ENCODE measurements around the gene IGHMBP2.
A peak's percentile ranks its signal among the peaks of the same experiment; 100 is the strongest.

Gene IGHMBP2

DNA sequence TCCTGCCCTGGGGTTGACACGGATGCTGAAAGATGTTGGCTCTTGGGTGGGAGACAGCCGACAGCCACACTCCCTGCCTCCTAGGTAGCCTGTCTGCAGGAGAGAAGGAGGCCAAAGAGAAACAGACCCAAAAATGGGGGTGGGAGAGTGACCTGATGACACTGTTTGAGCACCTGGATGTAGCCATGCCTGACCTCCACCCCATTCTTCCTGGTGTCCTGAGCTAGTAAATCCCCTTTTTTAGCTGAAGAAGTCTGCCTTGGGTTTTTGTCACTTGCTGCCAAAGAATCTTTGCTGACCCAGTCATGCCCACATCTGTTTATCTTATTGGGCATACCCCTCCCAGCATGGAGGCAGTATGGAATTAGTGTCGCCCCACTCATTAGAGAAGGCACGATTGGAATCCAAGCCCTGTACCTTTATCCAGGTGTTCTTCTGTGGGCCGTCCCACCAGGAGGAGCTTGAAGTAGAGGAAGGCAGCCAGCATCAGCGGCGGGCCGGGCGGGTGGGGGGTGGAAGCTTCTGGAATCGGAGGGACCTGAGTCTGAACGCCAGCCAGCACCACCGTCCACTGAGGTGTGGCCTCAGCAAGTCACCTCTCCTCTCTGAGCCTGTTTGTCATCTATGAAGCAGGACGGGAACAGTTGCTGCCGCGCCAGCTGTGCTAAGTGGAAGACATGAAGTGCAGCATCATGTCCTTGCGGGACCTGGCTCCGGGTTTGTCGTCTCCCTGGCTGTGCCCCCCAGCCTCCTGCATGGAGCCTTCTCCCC is 37.8 kb downstream of the IGHMBP2 start:
- no peak for DNase-seq

DNA sequence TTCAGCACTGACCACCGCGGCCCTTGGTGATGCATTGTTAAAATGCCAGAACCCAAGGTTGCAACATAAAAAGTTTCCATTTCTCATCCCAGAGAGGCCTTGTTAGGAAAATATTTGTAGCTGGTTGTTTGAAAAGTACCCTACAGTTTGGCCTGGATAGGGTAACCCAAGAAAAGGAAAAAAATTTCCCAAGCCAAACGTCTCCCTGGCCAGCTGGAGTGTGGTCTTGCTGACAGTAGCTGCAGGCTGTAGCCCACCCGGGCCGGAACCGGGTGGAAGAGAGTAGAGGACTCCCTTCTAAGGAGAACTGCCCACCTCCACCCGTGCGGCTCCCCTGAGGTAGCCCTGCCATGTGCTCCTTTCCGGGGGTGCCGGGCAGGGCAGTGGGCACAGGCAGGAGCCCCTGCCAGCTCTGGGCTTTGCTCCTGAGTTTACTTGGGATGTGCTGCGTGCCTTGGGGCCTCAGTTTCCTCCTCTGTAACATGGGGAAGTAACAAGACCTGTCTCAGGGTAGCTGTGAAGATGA is 38.5 kb downstream of the IGHMBP2 start:
- DNase-seq = no peak

DNA sequence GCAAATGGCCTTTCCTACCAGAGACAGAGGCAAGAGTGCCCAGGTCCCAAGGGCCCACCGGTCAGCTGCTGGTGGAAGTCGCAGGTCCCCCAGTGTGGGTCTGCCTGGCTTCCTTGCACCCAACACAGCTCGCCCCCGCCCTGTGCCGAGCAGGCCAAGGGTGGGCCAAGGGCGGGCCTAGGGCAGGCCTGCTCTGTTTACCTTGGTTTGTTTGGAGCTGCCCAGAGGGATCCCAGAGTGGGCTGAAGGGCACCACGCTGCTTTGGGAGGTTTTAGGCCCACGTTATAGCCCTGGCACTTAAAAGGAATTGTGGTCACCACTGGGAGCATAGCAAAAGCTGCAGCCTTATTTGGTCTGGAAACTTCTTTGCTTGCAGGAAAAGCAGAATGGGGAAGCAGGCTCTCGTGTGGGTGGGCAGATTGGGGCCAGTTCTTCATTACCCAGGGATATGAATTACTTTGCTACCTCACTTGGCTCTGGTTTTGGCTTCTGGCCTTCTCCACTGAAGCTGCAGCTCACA is 39.1 kb downstream of the IGHMBP2 start:
- no peak for DNase-seq

DNA sequence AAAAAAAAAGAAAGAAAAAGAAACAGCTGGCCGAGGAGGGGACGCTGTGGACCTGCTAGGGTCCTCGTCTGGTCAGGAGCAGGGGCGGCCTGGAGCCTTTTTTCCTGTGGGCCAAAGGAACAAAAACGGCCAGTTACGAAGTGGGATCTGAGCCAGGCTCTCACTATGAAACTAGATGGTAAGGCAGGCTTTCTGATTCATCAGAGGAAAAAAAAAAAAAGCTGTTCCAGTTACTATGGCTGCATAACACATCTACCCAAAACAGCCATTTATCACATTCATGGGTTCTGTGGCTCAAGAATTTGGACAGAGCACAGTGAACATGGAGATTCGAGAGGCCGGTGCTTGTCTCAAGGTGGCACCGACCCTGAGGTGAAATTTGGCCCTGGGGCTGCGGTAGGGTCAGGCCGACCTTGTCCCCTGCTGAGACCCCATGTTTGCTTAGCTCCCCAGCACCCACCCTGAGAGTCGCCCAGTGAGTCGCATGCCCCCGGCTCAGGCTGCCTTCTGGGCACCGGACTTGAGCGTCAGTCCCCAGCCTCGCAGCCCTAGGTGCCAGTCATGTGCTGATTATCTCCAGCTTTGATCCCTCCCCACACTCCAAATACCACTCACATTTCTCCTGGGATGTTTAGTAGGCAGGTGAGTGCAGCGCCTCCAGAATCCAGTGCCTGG is 42.9 kb downstream of the IGHMBP2 start:
- DNase-seq = no peak

DNA sequence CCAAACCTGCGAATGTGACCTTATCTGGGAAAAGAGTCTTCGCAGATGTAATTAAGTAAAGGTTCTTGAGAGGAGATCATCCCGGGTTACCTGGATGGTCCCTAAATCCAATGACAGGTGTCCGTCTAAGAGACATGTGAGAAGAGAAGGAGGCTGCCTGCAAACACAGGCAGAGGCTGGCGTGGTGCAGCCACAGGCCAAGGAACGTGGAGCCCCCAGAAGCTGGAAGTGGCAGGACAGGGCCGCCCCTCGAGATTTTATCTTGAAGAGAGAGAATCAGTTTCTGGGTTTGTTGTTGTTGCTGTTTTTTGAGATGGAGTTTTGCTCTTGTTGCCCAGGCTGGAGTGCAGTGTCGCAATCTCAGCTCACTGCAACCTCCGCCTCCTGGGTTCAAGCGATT is 43.5 kb downstream of the IGHMBP2 start:
- no peak for DNase-seq

DNA sequence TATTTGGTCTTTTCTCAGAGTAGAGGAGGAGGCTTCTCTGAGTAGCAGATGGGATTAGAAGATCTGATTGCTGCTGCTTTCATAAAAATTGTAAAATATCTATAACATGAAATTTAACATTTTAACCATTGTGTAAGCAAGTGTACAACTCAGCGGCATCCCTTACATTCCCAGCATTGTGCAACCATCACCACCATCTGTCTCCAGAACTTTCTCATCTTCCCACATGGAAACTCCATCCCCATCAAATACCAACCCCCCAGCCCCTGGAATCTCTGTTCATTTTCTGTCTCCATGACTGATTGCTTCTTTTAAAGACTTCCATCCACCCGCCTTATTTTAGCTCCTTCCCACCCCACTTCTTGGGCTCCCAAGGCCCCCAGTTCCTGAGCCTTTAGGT is 44.8 kb downstream of the IGHMBP2 start:
- no peak for DNase-seq

DNA sequence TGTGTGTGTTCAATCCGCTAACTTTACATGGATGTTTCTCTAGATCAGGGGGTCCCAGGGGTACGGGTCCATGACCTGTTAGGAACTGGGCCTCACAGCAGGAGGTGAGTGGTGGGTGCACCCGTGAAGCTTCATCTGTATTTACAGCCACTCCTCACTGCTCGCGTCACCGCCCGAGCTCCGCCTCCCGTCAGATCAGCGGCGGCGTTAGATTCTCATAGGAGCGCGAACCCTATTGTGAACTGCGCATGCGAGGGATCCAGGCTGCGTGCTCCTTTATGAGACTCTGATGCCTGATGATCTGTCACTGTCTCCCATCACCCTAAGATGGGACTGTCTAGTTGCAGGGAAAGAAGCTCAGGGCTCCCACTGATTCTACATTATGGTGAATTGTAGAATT is 45.2 kb downstream of the IGHMBP2 start:
- no peak for DNase-seq

DNA sequence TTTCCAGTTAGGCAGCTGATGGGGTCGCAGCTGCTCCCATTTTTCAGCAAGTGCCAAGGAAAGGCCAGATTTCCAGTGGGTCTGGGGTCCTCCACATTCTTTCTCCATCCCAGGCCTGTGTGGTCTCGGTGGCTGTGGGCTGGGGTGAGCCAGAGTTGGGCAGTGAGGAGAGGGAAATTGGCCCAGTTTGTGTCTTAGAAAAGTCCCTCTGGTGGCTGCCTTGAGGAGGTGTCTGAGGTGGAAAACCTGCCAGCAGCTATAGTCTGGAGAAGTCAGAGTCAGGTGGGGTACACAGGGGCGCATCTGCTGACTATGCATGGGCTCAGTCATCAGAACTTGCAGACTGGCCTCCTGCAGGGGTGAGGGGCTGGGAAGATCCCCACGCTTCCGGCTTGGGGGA is 46.6 kb downstream of the IGHMBP2 start:
- no peak for DNase-seq

DNA sequence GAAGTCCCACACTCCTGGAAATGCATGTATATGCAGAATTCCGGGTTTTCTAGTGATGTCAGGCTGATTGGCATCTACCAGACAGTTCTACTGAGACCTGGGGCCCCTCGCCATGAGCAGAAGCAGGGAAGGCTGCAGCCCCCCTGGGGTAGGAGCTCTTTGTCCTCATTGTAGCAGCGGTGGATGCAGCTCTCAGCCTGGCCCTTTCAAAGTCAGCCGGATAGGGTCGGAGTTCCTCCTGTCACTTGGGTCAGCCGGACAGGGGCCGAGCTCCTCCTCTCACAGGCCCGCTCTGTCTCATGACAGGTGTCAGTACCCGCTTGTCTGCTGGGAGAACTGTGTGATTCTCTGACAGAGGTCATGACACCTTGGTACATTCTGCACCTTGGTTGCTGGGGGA is 47.1 kb downstream of the IGHMBP2 start:
- no peak for DNase-seq

DNA sequence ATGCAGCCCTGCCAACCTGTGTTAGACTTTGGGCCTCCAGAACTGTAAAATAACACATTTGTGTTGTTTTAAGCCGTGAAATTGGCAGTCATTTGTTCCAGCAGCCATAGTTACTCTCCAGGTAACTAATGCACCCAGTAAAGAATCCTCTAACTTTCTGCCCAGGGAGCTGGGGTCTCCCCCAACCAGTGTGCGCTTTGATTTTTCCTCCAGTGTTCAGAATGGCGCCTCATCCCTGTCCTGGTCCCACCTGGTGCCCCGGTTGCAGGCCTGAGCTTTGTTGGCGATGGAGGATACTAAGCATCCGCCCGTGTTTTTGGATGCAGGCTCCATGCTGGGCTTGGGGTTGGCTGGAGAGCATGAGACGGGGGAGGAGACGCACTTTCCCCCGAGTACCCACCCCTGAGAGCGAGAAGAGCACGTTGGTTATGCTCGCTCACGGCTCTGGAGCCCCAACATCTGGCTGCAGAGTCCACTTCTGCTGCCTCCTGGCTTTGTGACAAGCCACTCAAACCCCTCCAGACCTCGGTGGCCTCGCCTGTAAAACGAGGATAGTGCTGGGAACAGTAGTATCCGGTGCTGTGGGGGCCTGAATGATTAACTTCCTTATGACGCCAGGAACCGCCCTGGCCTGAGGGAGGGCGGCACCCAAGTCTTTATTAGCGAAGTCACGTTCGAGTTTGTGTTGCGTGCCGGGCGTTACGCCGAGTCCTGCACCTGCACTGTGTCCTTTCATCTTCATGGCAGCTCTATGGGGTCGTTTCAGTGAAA is 51.3 kb downstream of the IGHMBP2 start:
- no peak for DNase-seq

DNA sequence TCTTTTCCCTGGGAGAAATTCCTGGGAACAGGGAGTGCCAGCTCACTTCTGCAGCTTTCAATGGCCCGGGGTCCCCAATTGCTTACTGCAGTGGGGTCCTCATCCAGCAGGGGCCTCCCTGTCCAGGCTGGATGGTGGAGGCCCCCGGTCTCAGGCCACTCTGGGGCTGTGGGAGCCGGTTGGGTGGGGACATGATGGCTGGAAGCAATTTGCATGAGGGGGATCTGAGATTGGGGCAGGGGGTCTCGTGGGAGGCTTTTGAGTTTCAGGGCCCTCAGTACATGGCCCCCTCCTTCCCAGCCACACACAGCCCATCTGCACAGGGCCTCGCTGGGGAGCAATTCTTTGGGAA is 51.9 kb downstream of the IGHMBP2 start:
- DNase-seq = no peak

DNA sequence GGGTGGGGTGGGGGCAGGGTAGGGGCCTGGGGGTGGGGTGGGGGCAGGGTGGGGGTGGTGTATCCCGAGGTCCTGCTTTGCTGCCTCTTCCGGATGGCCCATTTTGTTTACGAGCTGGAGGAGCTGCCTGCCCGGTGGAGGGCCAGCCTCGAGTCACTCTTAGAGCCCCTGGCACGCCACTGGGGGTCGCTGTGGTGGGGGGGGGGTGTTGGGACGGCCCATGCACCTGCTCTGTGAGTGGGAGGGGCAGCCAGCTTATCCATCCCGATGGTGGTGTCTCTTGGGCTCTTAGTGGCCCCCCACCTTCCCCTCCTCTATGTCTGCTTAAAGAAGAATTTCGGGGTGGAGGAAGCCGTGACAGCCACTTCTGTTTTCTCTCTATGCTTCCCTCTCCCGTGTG is 52.5 kb downstream of the IGHMBP2 start:
- DNase-seq = no peak

DNA sequence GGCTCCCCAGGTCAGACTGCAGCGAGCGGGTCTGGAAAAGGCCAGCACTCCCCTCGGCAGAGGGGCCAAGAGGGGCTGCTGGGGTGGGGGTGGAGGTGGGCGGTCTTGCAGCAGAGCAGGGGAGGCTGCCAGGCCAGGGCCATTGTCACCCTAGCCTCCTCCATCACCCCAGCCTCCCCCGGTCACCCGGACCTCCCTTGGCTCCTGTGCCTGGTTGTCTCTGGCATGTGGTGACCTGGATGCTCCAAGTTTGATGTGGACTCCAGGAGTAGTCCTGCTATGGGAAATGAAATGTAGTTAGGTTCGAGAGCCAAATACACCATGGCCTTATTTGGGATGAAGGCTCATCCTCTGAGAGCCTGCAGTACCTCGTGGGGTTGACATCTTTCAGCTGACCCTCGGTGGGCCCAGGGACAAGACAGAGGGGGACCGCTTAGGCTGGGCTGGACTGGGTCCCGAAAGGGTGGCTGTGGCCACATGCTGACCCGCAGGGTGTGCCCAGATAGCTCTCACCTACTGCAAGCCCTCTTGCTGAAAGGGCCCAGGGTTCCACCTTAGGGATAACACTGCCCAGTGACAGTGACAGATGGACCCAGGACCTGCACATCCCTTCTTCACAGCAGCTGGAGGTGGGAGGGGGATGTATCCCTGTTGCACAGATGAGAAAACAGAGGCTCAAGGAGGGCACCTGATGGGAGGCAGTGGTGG is 53.0 kb downstream of the IGHMBP2 start:
- DNase-seq = no peak

DNA sequence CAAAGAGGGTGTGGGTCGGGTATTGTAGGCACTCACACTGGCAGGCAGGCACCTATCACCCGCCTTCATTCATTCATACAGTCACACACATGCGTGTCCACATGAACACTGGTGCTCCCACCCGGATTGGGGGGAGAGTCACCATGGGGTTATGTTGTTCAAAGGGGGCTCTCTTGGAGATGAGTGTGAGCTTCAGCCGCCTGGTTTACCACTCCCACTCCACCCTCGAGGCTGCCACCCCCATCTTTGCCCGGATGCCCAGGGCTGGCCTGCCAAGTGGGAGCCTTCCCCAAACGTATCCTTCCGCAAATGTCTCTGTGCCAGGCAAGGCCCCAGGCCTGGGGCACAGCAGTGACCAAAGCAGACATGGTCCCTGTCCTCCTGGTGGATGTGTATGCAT is 54.5 kb downstream of the IGHMBP2 start:
- DNase-seq = no peak

DNA sequence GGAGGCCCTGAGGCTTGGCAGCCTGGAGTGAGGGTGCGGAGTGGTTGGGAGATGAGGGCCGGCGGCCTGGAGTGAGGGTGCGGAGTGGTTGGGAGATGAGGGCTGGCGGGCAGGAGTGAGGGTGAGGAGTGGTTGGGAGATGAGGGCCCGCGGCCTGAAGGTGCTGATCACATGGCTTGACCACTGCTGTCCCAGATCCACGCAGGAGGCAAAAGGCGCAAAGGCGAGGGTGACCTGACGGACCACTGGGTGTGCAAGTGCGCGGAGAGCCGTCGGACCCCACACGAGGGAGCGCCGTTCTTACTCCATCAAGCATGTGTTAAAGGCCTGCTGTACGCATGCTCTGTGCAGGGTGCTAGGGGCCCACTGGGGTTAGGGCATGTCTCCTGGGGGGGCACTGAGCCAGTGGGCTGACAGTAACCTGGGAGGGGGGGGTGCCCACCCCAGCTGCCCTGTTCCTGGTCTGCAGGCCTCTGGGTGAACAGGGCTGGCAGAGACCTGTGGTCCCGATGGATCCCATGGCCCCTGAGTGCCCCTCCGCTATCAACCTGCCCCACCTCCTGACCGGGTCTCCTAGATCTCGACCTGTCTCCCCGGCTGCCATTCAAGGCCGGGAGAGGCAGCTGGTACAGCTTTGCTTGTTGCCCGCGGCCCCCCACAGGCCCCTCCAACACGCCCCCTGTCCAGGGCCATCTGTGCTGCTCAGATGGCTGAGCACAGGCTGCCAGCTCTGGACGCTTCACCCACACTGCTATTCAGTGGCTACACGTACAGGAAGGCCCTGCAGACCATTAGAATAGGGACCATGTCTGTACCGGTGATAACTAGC is 56.0 kb downstream of the IGHMBP2 start:
- DNase-seq = no peak

DNA sequence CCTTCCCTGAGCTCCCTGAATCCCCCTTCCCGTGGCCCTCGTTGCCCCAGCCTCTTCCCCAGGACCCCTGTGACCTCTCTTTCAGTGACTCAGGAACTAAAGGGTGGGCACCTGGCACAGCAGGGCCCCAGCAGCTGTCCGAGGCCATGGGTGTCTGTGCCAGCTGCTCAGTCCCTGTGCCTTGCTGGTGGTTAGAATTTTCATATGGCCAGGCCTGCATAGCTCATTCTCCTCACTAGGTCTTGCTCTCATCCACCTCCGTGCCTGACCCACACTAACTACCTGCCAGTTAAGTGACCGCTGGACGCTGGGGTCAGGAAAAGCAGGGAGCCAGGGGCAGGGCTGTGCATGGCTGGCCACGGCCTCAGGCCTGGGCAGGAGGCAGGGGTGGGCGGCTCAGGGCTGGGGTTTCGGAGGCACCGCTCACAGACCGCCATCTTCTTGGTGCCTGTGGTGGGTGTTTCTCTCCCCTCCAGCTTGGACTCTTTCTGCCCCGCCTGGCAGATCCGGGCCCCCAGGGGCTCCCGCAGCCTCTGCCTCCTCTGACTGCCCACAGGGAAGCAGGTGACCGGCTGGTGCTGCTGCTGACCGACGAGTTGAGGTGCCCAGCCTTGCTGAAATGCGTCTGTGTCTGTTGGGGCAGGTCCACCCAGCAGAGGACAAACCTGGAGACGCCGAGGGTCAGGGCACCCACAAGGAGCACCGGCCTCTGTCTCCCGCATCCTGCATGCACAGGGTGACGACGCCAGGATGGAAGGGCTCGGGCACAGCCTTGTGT is 56.8 kb downstream of the IGHMBP2 start:
- no peak for DNase-seq

DNA sequence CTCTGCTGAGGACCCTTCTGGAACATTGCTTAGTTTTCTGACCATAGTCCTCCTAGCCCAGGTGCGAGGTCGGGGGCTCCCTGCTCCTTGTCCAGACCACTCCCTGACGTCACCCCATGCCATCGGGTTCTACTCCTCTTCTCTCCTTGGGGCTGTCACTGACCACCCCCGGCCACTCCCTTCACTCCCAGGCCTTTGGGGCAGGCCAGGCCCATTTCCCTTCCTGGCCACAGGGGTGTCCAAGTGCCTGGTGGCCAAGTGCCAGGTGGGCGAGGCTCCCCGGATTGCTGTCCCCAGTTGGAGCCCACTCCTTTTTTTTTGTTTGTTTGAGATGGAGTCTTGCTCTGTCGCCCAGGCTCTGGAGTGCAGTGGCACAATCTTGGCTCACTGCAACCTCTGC is 57.6 kb downstream of the IGHMBP2 start:
- no peak for DNase-seq

DNA sequence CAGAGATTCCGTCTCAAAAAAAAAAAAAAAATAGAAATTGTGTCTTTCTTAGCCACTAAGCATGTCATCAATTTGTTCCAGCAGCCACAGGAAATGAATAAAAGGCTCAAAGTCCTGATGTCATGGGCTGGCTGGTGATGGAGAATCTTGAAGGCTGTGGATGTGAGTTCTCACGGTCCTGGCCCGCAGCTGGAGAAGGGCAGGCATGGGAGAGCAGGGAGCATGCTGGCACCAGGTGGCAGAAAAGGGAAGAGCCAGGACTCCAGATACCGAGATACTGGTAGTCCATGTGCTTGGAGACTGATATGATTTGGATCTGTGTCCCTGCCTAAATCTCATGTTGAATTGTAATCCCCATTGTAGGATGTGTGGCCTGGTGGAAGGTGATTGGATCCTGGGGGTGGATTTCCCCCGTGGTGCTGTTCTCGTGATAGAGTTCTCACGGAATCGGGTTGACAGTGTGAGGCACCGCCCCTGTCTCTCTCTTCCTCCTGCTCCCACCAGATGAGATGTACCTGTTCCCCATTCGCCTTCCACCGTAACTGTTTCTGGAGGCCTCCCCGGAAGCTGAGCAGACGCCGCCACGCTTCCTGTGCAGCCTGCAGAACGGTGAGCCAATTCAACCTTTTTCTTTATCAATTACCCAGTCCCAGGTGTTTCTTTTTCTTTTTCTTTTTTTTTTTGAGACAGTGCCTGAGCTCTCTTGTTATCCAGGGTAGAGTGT is 59.0 kb downstream of the IGHMBP2 start:
- DNase-seq = peak; percentile 66

DNA sequence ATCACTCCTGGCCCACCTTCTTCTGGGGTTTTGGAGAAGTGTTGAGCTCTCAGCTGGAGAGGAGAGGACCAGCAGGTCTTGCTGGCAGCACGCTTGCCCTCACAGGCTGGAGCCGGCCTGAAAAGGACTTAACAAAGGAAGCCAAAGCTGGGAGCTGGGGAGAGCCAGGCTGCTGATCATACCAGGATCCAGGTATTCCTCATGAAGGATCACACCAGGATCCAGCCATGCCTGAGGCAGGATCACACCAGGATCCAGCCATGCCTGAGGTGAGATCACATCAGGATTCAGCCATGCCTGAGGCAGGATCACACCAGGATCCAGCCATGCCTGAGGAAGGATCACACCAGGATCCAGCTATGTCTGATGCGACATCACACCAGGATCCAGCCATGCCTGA is 60.1 kb downstream of the IGHMBP2 start:
- no peak for DNase-seq
